Hematopoietic multipotent progenitor cell (in vitro differentiated cells): ENCODE measurements around the gene ATAD2B. TPM values are rescaled to one million over a fixed set of nuclear protein-coding genes. Genes with fewer than 3 reads are reported as not detected.
"Not testable (repeated sequence)": the region's sequence is repeated elsewhere in the genome, so short reads cannot be mapped to it uniquely, and the experiment has no call there.

ENCODE experiments used
- DNase-seq, 3 donors: peaks; one replicate each; pipeline ENCODE4 v3.0.0-alpha.2; 2011 to 2015; ENCODE audit warnings: low read depth in 2 of 3, low spot score in 2 of 3
- total RNA-seq: library from RNA; depleted of rRNA; stranded (reverse); fragments of >200 nt; gene quantifications from one replicate; pipeline ENCODE4 v1.2.3, GENCODE V29; 2012

The ATAD2B gene
- total RNA-seq, 1 donor: 11.8 TPM

DNA sequence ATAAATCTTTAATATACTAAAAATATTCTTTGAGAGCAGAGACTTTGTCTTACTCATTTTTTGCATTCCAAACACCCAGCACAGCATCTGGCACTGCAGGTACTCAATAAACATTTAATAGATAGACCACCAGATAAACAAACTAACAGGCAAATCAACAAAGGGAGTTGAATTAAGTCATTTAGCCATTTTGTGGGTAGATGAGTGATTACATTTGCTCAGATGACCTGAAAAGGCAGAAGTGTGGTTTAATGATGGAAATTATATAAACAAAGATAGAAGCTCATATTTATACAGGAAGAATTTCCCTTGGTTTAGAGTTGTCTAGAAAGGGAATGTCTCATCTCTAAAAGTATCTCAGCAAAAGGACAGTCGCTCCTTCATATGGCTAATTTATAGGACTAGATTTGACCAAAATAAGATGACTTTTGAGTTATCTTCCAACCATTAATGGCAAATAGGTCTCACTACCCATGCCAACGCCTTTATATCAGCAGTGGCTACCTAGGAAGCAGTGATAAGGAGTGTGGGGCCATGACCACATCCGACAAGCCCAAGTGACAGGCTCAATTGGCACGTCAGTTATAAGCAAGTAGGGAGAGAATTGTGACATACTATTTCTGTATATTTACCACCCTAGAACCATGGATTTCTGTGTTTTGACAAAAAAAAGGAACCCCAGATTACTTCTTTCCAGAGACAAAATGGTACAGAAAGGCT is 173.5 kb downstream of the ATAD2B start:
- no peak for DNase-seq

- no peak for DNase-seq
Observed at GRCh38 chr2:23751747-23752265, 175.1 kb downstream of the ATAD2B start.

- no peak for DNase-seq
Observed at GRCh38 chr2:23746141-23746863, 180.6 kb downstream of the ATAD2B start.

GRCh38 chr2:23745726-23746105 is 181.2 kb downstream of the ATAD2B start:
- DNase-seq: no peak

DNA sequence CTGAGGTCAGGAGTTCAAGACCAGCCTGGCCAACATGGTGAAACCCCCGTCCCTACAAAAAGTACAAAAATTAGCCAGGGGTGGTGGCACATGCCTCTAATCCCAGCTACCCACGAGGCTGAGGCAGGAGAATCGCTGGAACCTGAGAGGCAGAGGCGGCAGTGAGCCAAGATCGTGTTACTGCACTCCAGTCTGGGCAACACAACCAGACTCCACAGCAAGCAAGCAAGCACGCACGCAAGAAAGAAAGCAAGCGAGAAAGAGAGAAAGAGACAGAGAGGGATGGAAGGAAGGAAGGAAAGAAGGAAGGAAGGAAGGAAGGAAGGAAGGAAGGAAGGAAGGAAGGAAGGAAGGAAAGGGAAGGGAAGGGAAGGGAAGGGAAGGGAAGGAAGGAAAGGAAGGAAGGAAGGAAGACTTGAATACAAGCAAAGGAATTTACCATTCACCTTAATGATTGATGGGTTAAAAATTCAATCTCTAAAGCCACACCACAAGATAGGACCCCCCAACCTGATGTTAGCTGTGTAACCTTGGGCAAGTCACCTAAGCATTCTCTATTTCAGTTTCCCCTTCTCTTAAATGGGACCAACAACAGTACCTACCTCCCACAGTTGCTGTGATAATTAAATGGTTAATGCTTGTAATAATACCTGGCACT is 181.7 kb downstream of the ATAD2B start:
- DNase-seq: no peak

GRCh38 chr2:23736783-23737182 is 190.1 kb downstream of the ATAD2B start:
- not testable (repeated sequence) for DNase-seq

DNA sequence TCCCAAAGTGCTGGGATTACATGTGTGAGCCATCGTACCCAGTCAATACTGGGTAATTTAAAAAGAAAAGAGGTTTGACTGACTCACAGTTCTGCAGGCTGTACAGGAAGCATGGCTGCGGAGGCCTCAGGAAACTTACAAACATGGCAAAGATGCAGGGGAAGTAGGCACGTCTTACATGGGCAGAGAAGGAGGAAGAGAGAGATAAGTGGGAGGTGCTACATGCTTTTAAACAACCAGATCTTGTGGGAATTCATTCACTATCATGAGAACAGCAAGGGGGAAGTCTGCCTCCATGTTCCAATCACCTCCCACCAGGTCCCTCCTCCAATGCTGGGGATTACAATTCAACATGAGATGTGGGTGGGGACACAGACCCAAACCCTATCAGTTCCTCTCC is 192.5 kb downstream of the ATAD2B start:
- no peak for DNase-seq

GRCh38 chr2:23723029-23723428 is 203.9 kb downstream of the ATAD2B start:
- DNase-seq: not testable (repeated sequence)

DNA sequence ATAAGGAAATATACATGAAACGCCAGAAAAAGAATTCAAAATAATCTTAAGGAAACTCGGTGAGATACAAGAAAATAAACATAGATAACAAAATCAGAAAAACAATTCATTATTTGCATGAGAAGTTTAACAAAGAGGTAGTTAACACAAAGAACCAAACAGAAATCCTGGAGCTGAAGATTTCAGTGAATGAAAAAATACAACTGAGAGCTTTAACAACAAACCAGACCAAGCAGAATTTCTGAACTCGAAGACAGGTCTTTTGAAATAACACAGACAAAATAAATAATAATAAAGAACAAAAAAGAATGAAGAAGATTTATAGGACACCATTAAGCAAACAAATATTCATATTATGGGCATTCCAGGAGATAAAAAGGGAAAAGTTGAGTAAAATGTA is 204.7 kb downstream of the ATAD2B start:
- DNase-seq: peak in 1 of 3 donors; percentile 7

DNA sequence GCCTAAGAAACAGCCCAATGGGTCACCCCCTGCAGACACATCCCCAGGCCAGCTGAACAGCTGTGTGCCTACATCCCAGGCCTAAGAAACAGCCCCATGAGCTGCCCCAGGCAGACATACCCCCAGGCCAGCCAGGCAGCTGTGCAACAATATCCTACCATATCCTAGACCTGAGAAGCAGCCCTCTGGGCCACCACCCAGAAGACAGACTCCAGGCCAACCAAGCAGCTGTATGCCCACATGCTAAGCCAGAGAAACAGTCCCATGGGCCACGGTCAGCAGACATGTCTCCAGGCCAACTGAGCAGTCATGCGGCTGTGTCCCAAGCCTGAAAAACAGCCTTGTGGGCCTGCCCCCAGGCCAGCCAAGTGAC is 205.5 kb downstream of the ATAD2B start:
- no peak for DNase-seq

- DNase-seq: no peak
Observed at GRCh38 chr2:23720705-23721453, 206.0 kb downstream of the ATAD2B start.

GRCh38 chr2:23719716-23720115 is 207.2 kb downstream of the ATAD2B start:
- DNase-seq: no peak

GRCh38 chr2:23718931-23719700 is 207.8 kb downstream of the ATAD2B start:
- DNase-seq: no peak

DNA sequence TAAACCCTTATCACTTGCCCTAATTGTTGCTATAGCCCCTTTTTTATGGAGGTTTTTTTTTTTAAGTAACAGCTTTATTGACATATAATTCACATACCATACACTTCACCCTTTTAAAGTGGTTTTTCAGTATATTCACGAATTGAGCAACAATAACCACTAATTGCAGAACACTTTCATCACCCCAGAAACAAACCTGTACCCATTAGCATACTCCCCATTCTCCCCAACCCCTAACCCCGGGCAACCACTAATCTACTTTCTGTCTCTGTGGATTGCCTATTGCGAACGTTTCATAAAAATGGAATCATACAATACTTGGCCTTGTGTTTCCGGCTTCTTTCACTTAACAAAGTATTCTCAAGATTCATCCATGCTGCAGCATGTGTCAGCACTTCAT is 213.6 kb downstream of the ATAD2B start:
- DNase-seq: no peak

- DNase-seq: no peak
Observed at GRCh38 chr2:23712756-23713151, 214.2 kb downstream of the ATAD2B start.

DNA sequence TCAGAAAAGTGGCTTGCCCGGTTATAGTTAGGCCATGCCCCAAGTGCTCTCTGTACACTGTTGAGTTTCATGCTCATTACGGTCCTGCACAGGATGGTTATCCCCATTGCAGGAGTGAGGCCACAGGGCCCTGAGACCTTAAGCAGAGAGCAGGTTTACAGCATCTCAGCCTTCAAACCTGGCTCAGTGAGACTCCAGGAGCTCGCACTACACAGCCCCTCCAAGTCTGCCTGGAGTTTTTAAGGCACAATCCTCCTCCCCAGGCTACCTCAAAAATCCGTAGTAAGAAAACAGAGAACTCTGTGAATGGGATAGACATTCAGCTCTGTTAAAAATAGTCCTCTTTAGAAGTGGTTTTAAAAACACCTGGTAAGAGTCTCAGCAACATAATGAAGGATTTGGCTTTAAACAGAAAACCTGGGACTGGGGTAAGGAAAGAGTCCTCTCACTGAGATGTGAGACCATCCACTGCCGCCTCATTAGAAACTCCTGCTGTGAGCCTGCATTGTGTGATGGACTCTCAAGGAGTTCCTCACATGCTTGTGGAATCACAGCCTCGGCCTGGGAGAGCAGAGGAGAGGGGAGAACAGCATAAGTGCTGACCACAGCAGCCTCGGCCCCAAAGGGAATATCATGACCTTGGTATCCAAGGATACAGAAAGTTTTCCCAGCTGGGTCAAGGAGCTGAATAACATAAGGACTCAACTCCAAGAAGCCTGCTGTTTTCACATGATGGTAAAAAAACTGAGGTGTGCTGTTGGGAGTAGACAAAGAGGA is 214.8 kb downstream of the ATAD2B start:
- DNase-seq: no peak

- DNase-seq: no peak
Observed at GRCh38 chr2:23709311-23709710, 217.6 kb downstream of the ATAD2B start.

- DNase-seq: no peak
Observed at GRCh38 chr2:23708771-23709170, 218.2 kb downstream of the ATAD2B start.

GRCh38 chr2:23707096-23707495 is 219.8 kb downstream of the ATAD2B start:
- no peak for DNase-seq
